Esophagus muscularis mucosa (tissue), 4 donors: ENCODE measurements around the gene SLC16A13. TPM values are rescaled to one million over a fixed set of nuclear protein-coding genes. Genes with fewer than 3 reads are reported as not detected.

Experiments
- DNase-seq: peaks from one replicate; pipeline ENCODE4 v3.0.0-alpha.2; 2017; ENCODE audit errors: extremely low spot score
- H3K27ac ChIP-seq, 4 donors: fragments of 200-600 bp; sonication (generic); replicated peaks in 1 of 4; 1 replicate in 3 of 4; 2 replicates in 1 of 4; pipeline ENCODE4 v1.5.1; 2016 to 2019; ENCODE audit warnings: mild to moderate bottlenecking in 1 of 4
- H3K27me3 ChIP-seq, 4 donors: fragments of 200-600 bp; sonication (generic); one replicate each; pipeline versions ENCODE4 v1.5.1 to v1.6.0; 2016 to 2019
- H3K36me3 ChIP-seq, 4 donors: fragments of 200-600 bp; sonication (generic); one replicate each; pipeline ENCODE4 v1.5.1; 2016 to 2019
- H3K4me1 ChIP-seq, 4 donors: fragments of 200-600 bp; sonication (generic); one replicate each; pipeline ENCODE4 v1.5.1; 2016 to 2019
- H3K4me3 ChIP-seq, 4 donors: fragments of 200-600 bp; sonication (generic); 1 replicate in 2 of 4; 2 replicates in 2 of 4; pipeline ENCODE4 v1.5.1; 2016 to 2019; ENCODE audit warnings: mild to moderate bottlenecking in 4 of 4, moderate library complexity in 1 of 4
- H3K9me3 ChIP-seq, 4 donors: fragments of 200-600 bp; sonication (generic); 1 replicate in 3 of 4; 2 replicates in 1 of 4; pipeline ENCODE4 v1.5.1; 2016 to 2019
- CTCF ChIP-seq, 3 experiments: fragments of 200-600 bp in 2 of 3; fragments of 450-650 bp in 1 of 3; sonication (generic) in 2 of 3; IDR thresholded peaks; one replicate each; pipeline ENCODE4 v1.5.1; 2017 to 2019; ENCODE audit warnings: antibody characterized with exemption in 3 of 3, mild to moderate bottlenecking in 2 of 3, moderate library complexity in 1 of 3
- EP300 ChIP-seq: sonication (generic); formaldehyde crosslinking; IDR thresholded peaks from one replicate; pipeline ENCODE4 v1.6.1; 2017; ENCODE audit warnings: antibody characterized with exemption
- POLR2A ChIP-seq: fragments of 450-650 bp; IDR thresholded peaks from one replicate; pipeline ENCODE4 v1.6.1; 2017; ENCODE audit warnings: antibody characterized with exemption, moderate library complexity, mild to moderate bottlenecking, low read depth
- POLR2AphosphoS5 ChIP-seq, 2 donors: sonication (generic); formaldehyde crosslinking; IDR thresholded peaks; one replicate each; pipeline ENCODE4 v1.6.1; 2017; ENCODE audit warnings: antibody characterized with exemption in 2 of 2
- WGBS: methylation state at CpG from one replicate; pipeline ENCODE4 v1.1.5; 2018; 5-methylcytosine and 5-hydroxymethylcytosine counted together
- intact Hi-C: fragments of 100-400 bp; cut with DNase I; formaldehyde crosslinking; loops from one replicate; pipeline ENCODE4 v1.15.1; 2023
- total RNA-seq, 4 donors: library from RNA; depleted of rRNA; stranded (reverse); fragments of >200 nt; gene quantifications; one replicate each; pipeline versions ENCODE4 v1.1.0 to v1.2.1, GENCODE V29; 2016

Gene SLC16A13
- total RNA-seq, 4 donors from 2014 or later, result 0.19 to 1.2 (median 0.65) TPM

GRCh38 chr17:7058831-7059447, 23.1 kb downstream of the SLC16A13 start:
- H3K27me3 ChIP-seq, result peaks cover 0 to 20% (median 0%) of the 10 kb centered on the region in 4 donors
- no peak overlapping the region for H3K27ac ChIP-seq
- no peaks in the 10 kb centered on the region for H3K36me3 ChIP-seq
- H3K4me3 ChIP-seq, result no peak overlapping the region
- 54% methylated on average over 7 of the region's 7 CpGs for WGBS
- intact Hi-C loops, result no loop called here
- H3K9me3 ChIP-seq, result no peaks in the 10 kb centered on the region
- DNase-seq, result no peak
- H3K4me1 ChIP-seq, result no peaks in the 10 kb centered on the region
- TF ChIP-seq CTCF (IDR thresholded peaks at IDR 0.05) (no peak), POLR2AphosphoS5 (IDR thresholded peaks at IDR 0.05) (no peak), EP300 (no peak), POLR2A (no peak)

- DNase-seq, result no peak
- Histone ChIP-seq H3K9me3 (no peaks in the 10 kb centered on the region), H3K4me1 (no peaks in the 10 kb centered on the region), H3K27ac (no peak overlapping the region), H3K27me3 (peaks cover 0 to 20% (median 0%) of the 10 kb centered on the region in 4 donors), H3K36me3 (no peaks in the 10 kb centered on the region), H3K4me3 (no peak overlapping the region)
- 65% methylated on average over 6 of the region's 6 CpGs for WGBS
- intact Hi-C loops, result no loop called here
- TF ChIP-seq CTCF (IDR thresholded peaks at IDR 0.05) (no peak), POLR2AphosphoS5 (IDR thresholded peaks at IDR 0.05) (no peak), EP300 (no peak), POLR2A (no peak)
Measured at GRCh38 chr17:7060165-7060891, 24.5 kb downstream of the SLC16A13 start.

- Histone ChIP-seq H3K4me1 (no peaks in the 10 kb centered on the region), H3K27ac (no peak overlapping the region), H3K4me3 (no peak overlapping the region), H3K27me3 (peaks cover 0 to 22% (median 0%) of the 10 kb centered on the region in 4 donors), H3K9me3 (peaks cover 0 to 12% (median 9%) of the 10 kb centered on the region in 4 donors), H3K36me3 (no peaks in the 10 kb centered on the region)
- intact Hi-C loops, result no loop called here
- WGBS, result 71% methylated on average over 6 of the region's 6 CpGs
- TF ChIP-seq POLR2AphosphoS5 (IDR thresholded peaks at IDR 0.05) (no peak), EP300 (no peak)
- no peak for DNase-seq
Measured at GRCh38 chr17:7063518-7064094, 27.8 kb downstream of the SLC16A13 start.

GRCh38 chr17:7064261-7064660, 28.4 kb downstream of the SLC16A13 start:
- no peaks in the 10 kb centered on the region for H3K4me1 ChIP-seq

DNA sequence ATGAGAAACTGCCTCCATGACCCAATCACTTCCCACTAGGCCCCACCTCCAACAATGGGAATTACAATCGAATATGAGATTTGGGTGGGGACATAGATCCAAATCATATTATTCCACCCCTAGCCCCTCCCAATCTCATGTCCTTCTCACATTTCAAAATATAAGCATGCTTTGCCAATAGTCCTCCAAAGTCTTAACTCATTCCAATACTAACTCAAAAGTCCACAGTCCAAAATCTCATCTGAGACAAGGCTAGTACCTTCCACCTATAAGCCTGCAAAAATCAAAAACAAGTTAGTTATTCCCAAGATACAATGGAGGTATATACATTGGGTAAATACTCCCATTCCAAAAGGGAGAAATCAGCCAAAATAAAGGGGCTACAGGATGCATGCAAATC, 31.4 kb downstream of the SLC16A13 start:
- intact Hi-C loops, result no loop called here
- WGBS, result 86% methylated on average over 1 of the region's 1 CpG
- H3K9me3 ChIP-seq, result peaks cover 0 to 17% (median 9%) of the 10 kb centered on the region in 4 donors
- peaks cover 0 to 8% (median 0%) of the 10 kb centered on the region in 4 donors for H3K27me3 ChIP-seq
- H3K27ac ChIP-seq, result no peak overlapping the region
- DNase-seq, result no peak
- no peak overlapping the region for H3K4me3 ChIP-seq
- H3K36me3 ChIP-seq, result no peaks in the 10 kb centered on the region
- no peaks in the 10 kb centered on the region for H3K4me1 ChIP-seq
- TF ChIP-seq POLR2A (no peak), EP300 (no peak), CTCF (IDR thresholded peaks at IDR 0.05) (no peak), POLR2AphosphoS5 (IDR thresholded peaks at IDR 0.05) (no peak)

More at GRCh38 chr17:7064261-7064660, 28.4 kb downstream of the SLC16A13 start:
- Histone ChIP-seq H3K36me3 (no peaks in the 10 kb centered on the region), H3K27me3 (peaks cover 0 to 22% (median 0%) of the 10 kb centered on the region in 4 donors), H3K4me3 (no peak overlapping the region), H3K27ac (no peak overlapping the region), H3K9me3 (peaks cover 0 to 17% (median 9%) of the 10 kb centered on the region in 4 donors)
- intact Hi-C loops, result no loop called here
- 47% methylated on average over 4 of the region's 4 CpGs for WGBS
- no peak for TF ChIP-seq POLR2A
- DNase-seq, result no peak
